HG02798 (cell line): ENCODE results near the gene GMCL2.

ENCODE experiments used
- ATAC-seq: cut with Tn5 transposase; IDR thresholded peaks from one replicate; pipeline ENCODE4 v1.9.1; 2021; ENCODE audit warnings: mild to moderate bottlenecking; ENCODE audit not compliant: unreplicated experiment, poor library complexity

Gene GMCL2

DNA sequence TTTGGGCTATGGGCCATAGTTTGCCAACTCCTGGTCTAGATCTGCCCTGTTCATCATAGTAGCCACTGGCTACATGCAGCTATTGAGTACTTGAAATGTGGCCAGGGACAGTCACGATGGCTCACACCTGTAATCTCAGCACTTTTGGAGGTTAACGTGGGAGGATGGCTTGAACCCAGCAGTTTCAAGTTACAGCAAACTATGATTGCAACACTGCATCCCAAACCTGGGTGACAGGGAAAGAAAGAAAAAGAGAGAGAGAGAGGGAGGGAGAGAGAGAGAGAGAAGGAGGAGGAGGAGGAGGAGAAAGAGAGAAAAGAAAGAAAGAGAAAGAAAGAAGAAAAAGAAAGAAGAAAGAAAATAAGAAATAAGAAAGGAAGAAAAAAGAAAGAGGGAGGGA lies 5.1 kb upstream of the GMCL2 start:
- ATAC-seq, result no peak

DNA sequence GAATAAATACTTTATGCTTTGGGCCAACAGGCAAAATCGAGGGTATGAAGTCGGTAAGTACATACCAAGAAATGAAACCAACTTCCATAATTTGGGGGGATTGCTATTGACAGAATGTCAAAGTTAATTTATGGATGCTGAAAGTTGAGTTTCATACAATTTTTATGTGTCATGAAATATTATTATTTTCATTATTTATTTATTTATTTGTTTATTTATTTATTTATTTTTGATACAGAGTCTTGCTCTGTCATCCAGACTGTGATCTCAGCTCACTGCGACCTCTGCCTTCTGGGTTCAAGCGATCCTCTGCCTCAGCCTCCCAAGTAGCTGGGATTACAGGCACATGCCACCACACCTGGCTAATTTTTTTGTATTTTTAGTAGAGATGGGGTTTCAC lies 4.5 kb upstream of the GMCL2 start:
- ATAC-seq, result no peak

DNA sequence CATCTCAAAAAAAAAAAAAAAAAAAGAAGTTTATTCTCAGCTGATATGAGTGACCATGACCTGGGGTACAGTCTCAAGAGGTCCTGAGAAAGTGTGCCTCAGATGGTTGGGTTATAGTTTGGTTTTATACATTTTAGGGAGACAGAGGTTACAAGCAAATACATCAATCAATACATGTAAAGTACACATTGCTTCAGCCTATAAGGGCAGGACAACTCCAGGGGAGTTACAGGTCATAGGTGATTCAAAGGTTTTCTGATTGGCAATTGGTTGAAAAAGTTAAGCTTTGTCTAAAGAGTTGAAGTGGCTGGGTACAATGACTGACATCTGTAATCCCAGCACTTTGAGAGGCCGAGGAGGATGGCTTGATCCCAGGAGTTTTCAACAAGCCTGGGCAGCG lies 2.3 kb upstream of the GMCL2 start:
- ATAC-seq, result no peak

DNA sequence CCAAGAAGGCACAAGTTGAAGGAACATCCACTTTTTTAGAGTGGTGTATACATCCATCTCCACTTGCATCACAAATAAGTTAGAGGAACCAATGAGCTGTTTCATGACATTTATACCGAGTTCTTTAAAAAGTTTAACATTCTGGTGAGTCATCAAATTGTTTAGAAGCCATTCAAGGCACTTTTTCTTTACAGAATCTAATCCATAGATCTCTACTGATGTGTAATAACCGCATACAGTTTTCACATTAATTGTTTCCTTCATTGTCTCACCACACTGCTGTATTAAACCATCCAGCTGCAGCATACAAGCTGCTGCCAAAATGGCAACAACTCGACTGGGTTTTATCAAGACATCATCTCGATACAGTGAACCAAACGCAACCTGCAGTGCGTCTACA lies 744 bp downstream of the GMCL2 start:
- no peak for ATAC-seq

DNA sequence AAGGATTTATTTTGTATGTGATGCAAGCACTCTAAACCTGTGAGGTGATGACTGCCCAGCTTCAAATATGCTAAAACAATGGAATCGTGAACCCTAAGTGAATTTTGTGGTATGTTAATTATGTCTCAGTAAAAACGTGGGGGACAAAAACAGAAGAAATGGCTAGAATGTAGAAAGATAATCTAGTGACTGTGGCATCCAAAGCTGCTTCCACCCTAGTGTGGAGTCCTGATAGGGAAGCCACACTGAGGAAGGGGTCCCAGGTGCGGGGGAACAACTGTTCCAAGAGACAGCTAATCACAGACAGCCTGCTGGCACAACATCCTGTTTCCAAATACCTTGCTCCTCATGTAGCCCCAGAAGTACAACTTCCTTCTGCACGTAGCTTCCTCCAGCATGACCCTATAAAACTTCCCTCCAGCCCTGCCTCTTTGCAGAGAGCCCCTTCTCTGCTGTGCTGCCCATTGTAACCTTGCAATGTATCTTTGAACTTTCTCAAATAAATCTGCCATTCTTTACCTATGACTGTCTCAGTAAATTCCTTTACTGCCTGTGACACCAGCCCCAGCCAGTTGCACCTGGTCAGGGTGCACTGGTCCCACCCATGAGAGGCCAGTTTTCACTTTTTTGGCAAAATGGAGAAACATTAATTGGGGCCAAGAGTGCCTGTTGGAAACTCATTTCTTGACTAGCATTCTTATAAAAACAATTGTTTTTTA lies 4.9 kb downstream of the GMCL2 start:
- no peak for ATAC-seq

DNA sequence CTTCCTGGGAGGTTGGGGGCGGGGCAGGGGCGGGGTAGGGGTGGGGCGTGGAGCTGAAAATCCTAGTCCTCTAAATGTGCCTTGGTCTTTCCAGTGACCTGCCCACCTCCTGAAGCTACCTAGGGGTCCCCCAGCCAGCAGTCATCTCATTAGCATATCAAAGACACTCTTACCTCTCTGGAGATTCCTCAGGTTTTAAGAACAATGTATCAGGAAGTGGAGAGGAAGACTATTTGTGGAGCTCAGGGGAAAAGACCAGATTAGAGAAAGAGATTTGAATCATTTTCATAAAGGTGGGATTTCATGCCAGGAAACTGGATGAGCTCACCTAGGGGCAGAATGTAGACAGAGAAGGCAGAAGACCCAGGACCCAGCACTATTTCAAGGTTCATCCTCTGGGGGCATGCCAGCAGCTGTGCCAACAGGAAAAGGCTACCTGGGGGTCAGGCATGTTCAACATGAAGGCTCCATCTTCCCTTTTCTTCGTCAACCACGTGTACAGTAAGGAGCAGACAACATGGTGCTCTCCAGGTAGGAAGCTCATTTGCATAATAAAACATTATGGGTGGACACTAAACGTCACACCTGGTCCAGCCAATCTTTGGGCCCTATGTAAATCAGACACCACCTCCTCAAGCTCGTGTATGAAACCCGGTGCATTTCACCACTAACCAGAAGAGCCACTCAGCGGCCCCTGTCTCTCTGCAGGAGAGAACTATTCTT lies 6.9 kb downstream of the GMCL2 start:
- no peak for ATAC-seq

DNA sequence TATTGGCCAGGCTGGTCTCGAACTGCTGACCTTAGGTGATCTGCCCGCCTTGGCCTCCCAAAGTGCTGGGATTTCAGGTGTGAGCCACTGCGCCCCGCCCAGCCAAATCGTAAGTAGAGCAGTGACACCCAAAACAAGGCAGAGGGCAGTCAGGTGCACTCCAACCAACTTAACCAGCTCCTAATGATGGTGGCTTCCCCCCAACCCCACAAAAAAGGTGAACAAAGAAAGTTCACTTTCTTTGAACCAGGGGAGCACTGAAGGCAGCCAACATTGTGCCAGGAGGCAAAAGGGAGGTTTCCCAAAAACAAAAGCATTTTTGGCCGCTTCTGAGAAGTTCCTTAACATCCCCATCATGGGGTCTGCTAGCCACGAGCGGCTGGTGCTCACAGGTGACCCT lies 9.6 kb downstream of the GMCL2 start:
- no peak for ATAC-seq

DNA sequence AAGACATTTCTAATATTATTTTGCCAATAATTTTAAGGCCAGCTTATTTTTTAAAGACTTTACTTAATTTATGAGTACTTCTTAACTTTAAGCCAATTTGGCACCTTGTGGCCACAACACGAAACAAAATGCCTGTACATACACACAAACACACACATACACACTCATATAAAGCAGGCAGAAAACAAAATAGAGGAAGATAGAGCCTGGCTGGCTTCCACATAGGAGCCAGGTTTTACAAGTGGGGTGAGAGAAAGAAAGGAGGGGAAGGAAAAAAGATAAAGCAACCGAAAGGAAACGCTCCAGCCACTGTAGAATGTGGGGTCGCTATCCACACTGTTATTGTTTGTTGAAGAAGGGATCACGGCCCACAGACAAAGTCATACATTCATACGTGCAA lies 10.4 kb downstream of the GMCL2 start:
- no peak for ATAC-seq

DNA sequence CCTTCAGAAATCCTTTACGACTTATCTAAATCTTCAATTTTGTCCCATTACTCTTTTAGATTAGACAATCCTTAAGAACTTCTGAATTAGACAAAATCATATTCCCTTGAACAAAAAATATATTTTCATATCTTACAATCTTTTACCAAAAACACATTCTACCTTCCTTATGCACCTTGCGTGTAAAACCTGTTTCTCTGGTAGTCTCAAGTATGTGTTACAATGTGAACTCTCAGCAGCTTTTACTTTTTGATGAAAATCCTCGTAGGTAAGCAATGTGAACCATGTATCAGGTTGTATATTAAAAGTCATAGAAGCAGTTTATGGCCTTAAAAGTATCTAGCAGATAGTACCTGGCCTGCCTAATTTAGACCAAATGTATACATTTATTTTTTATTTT lies 12.7 kb downstream of the GMCL2 start:
- ATAC-seq, result no peak

DNA sequence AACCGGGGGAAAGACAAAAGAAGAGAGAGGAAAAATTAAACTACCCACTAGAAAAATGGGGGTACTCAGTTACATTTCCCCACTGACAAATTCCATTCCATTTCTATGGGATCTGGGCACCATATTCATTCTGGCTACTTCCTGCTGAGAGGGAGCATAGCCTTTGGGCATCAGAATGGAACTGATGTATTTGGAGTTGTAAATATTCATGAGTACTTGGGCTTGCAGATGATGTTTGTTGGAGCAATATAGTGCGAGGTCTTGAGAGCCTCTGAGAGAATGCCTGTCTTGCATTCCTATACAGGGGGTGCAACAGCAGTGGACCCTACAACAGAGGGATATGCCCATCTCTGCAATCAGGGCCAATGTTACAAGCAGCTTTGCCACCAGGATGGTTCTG lies 16.7 kb downstream of the GMCL2 start:
- no peak for ATAC-seq

DNA sequence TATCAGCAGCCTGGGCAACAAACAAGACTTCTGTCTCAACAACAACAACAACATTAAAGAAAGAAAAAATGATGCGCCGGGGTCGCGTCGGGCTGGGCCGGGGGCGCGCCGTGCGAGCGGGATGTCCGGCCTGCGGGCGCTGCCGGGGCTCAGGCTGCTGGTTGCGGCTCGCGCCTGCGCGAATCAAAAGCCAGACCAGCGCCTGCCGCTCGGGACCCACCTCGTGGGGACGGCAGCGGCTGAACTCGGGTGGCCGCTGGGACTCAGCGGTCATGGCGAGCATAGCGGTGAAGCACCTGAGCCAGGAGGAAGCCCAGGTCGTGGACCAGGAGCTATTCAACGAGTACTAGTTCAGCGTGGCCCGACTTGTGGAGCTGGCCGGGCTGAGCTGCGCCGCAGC lies 21.6 kb downstream of the GMCL2 start:
- no peak for ATAC-seq

DNA sequence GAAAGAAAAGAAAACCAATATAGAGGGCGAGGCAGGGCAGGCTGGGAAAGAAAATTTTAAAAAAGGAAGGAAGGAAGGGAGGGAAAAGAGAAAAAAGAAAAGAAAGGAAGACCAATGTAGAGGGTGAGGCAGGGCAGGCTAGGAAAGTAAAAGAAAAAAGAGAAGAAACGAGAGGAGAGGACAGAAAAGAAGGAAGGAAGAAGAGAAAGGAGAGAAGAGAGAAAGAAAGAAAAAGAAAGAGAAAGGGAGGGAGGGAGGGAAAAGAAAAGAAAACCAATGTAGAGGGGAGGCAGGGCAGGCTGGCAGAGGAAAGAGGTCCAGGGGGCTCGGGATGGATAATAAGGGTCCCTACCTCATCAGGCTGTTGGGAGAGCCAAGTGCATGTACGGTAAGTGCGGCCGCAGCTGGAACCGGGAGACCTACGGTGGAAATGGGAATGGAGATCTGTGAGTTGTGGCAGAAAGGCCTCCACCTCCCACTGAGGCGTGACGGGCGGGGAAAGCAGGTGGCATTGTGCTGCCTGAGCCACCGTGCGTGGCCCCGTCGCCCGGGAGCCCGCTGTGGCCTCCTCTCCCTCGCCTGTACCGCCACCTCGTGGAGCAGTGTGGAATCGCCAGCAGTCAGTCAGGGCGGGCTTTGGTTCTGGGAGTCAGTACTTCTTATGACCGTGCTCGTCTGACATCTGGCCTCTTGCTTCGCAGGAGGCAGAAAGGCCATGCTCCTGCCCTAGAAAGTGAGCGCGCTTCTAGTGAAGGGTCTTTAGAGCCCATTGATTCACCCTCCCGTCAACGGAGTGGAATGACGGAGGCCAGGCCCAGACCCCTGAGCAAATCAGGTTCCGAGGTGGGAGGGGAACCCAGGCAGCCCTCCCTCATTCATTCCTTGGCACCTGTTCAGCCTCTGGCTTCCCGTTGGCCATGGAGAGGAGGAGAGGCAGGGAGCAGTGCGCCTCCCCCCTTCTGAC lies 23.1 kb downstream of the GMCL2 start:
- ATAC-seq, result peak; percentile 93

DNA sequence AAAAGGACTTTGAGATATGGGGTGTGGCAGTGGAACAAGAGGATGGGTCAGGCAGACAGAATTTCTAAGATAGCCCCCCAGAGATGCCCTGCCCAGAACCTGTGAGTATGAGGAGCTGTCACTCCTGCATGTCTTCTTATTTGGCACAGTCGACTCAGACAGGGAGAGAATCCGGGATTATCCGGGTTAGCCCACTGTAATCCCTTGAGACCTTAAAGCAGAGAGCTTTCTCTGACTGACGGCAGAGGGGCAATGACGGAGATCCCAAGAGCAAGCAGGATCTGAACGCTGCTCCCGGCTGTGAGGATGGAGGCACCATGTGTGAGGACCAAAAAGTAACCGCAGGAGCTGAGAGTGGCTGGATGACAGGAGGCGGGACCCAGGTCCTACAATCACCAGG lies 24.7 kb downstream of the GMCL2 start:
- ATAC-seq, result no peak

DNA sequence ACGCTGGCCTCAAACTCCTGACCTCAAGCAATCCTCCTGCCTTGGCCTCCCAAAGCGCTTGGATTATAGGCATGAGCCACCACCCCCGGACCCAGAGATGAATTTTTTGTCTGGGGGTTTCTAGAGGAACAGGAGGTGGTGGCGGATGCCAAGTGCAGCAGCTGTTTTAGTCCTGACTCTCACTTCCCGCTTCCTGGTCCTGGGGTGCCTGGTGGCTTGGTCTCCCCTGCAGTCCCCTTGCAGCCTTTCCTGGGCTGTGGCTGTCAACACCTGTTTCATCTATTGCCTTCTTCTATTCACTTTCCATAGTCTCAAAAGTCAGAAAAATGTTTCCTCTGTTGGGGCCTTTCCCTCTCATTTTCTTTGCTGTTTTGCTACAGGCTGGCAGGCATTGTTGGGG lies 27.0 kb downstream of the GMCL2 start:
- ATAC-seq, result no peak

DNA sequence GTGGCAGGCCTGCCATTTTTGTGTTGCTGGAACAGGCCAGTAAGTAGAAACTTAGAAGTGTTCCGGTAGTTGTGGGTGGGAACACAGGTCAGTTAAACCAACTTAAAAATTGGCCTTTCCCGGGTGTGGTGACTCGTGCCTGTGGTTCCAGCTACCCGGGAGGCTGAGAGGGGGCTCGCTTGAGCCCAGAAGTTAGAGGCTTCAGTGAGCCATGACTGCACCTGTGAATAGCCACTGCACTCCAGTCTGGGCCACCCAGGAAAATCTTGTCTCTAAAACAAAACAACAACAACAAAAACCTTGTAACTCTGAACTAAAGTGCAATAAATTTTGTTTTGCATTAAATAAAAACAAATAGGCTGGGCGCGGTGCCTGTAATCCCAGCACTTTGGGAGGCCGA lies 32.1 kb downstream of the GMCL2 start:
- ATAC-seq, result no peak

DNA sequence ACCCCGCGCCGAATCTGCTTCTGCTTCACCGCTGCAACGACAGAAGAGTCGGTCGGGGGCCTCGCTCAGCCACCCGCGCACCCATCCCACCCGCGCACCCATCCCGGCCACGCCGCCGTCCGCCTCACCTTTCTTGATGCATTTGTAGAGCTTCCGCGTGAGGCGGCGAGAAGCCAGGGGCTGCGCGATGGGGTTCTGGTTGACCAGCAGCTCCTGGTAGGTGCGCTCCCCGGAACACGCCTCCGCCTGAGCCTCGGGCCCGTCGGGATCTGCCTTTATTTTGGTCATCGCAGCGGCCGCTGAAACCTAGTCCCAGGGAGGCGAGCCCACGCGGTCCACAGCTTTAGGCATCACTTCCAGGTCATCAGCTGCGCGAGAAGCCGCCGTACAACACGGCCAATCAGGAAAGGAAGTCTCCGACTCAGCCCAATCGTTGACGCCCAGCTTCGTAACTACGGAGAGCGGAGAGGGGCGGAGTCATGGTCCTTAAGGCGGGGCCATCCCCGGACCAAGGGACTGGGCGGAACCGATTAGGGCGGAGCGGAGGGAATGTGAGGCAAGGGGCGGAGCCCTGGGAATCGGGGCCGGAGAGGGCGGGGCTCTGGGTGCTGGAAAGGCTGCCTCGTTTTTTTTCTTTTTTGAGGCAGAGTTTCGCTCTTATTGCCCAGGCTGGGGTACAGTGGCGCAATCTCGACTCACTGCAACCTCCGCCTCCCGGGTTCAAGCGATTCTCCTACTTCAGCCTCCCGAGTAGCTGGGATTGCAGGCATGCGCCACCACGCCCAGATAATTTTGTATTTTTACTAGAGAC lies 33.4 kb downstream of the GMCL2 start, which contains the start of gene NHP2:
Gene NHP2, minus strand, starts transcription at position 356 of the 811 bp plus-strand sequence. Its CDS starts 68 bp downstream, at position 288.
- ATAC-seq, result peak; percentile 99

DNA sequence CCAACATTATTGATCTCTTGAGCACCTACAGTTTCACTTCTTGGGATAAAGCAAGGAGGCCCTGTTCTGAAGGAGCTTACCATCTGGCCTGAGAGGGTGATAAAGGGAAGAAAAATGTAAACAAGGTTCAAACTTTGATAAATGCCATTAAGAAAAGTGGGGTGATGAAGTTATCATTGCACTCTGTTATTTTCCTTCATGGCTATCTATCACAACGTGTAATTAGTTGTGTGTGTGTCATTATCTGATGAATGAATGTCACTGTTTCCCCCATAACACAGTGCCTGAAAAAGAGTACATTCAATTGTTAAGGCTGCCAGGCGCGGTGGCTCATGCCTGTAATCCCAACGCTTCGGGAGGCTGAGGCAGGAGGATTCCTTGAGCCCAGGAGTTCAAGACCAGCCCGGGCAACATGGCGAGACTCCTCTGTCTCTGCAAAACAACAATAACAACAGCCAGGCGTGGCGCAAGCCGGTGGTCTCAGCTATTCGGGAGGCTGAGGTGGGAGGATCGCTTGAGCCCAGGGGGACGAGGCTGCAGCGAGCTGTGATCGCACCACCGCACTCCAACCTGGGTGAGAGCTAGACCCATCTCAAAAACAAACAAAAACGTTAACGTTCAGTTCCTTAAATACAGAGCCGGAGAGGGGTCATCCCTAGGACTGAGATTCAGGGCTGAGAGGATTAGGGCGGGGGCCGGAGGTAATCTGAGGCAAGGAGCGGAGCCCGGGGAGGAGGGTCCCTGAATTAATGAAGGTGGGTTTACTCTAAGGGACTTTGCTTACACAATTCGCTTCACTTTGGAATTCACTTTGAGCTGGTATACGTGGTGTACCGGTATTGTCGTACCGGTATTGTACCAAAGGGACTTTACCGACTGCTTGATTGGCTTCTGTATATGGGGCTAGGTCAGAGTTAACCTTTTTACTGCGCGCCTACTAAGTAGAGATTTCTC lies 34.4 kb downstream of the GMCL2 start:
- no peak for ATAC-seq

DNA sequence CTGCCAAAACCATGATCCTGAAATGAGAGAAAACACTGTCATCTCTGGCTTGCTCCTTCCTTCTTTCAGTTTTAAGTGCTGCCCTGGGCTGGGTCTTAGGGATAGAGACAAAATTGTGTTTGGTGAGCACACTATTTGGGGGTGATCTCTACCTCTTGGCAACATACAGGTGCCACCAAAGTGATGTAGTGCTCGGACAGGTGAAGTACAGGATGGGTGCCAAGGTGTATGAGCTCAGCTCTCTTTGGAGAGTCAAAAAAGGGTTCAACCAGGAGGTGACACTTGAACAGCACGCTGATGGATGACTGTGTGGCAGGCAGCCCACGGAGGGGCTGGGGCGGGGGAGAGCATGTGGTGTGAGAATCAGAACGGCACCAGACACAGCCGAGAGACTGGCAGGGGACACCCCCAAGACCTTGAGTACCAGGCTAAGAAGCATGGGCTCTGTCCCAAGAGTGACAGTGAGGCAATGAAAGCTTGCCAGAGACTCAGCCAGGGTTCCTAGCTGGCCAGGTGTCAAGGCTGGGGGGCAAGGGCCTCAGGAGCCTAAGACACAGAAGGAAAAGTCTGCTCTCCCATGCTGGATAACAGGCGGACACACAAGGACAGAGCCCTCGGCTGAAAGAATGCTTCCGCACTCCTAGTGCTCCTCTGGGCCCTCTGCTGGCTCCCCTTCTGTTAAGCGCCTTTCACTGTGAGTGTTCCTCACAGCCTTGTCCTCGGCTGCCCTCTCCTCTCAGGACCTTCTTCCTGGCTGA lies 36.0 kb downstream of the GMCL2 start:
- ATAC-seq, result no peak
